ENCODE measurements around the gene MED16. TPM values are rescaled to one million over a fixed set of nuclear protein-coding genes. Genes with fewer than 3 reads are reported as not detected.

Gene MED16
- total and polyA plus RNA-seq, 2 of the 4 experiments (the other 2 are of a cell fraction): 8.1 to 40.2 TPM

GRCh38 chr19:927780-928401, 34.9 kb upstream of the MED16 start:
- Histone ChIP-seq H3K4ac (ENCODE audit: low read depth, low read length) (peak overlapping the region; percentile 84), H2AFZ (replicated peaks; ENCODE audit: low read length, poor library complexity) (no peak overlapping the region), H2AK9ac (replicated peaks; ENCODE audit: low read depth, low read length, poor library complexity) (peak overlapping the region; percentile 85), H3K4me2 (ENCODE audit: low read depth, low read length) (peak overlapping the region; percentile 56), H2BK5ac (ENCODE audit: low read depth, low read length, poor library complexity, severe bottlenecking) (peak overlapping the region; percentile 14), H4K8ac (ENCODE audit: low read depth in 2 of 2, low read length in 2 of 2) (peak overlapping the region; percentile 36 to 45; a peak in 3 of 4 replicates), H2BK120ac (ENCODE audit: low read depth, low read length) (peak overlapping the region; percentile 2), H3K36me3 (ENCODE audit: control insufficient read depth, insufficient read depth, low read length) (peaks cover 35% of the 10 kb centered on the region), H3K4me1 (ENCODE audit: control insufficient read depth, insufficient read depth, low read length) (peaks cover 16% of the 10 kb centered on the region), H3K18ac (ENCODE audit: low read depth, low read length) (no peak overlapping the region; the same call in 1 of the 2 replicates), H3K4me3 (ENCODE audit: insufficient read depth, low read depth, low read length) (peak overlapping the region; percentile 96), H3K27ac (ENCODE audit: insufficient read depth, low read length) (peak overlapping the region; percentile 97), H3K9me1 (ENCODE audit: insufficient read depth, low read length) (no peaks in the 10 kb centered on the region; the same call in 1 of the 2 replicates), H3K9me3 (ENCODE audit: control insufficient read depth, insufficient read depth, low read length) (no peaks in the 10 kb centered on the region), H3K23ac (ENCODE audit: low read depth, low read length) (peak overlapping the region; percentile 56; the same call in 1 of the 2 replicates), H3K9ac (ENCODE audit: low read depth, low read length) (peak overlapping the region; percentile 98), H4K20me1 (ENCODE audit: insufficient read depth, low read length) (peaks cover 13% of the 10 kb centered on the region), H4K5ac (ENCODE audit: low read depth, low read length) (no peak overlapping the region; the same call in 1 of the 2 replicates), H2AK5ac (ENCODE audit: low read depth, low read length) (peak overlapping the region; percentile 92), H2BK15ac (ENCODE audit: low read depth, low read length) (no peak overlapping the region; the same call in 2 of the 3 replicates), H3K79me1 (ENCODE audit: low read depth in 1 of 2, low read length in 2 of 2) (peaks cover 7 to 49% of the 10 kb centered on the region in 2 experiments), H4K91ac (ENCODE audit: insufficient read depth, low read depth, low read length) (peak overlapping the region; percentile 74), H3K14ac (replicated peaks; ENCODE audit: low read depth, low read length) (peak overlapping the region; percentile 92), H2BK20ac (ENCODE audit: low read depth, low read length) (no peak overlapping the region), H3K56ac (ENCODE audit: extremely low read depth, insufficient read depth, low read length) (no peak overlapping the region), H3K27me3 (ENCODE audit: control insufficient read depth, insufficient read depth, low read length) (no peaks in the 10 kb centered on the region)
- BruUV-seq (replicated peaks): no TSS peak
- DNase-seq (no peak), ATAC-seq (ENCODE audit: low read depth) (no peak)
- in situ Hi-C loops (cut with MboI; ENCODE audit: low sequenced_read_pairs): no loop called here
- dilution Hi-C loops (cut with HindIII; ENCODE audit: low sequenced_read_pairs, unreplicated experiment): no loop called here
- POLR2A ChIA-PET (ENCODE audit: unreplicated experiment): no interaction called here
- CTCF ChIA-PET: interaction anchor here (1.2 kb wide), 1 partner anchor 56 kb away, joined by 3 read pairs; no protein-coding TSS in a partner anchor
- WGBS, 2 experiments (ENCODE audit: extremely low coverage in 2 of 2, insufficient read length in 1 of 2): no CpG with 5 or more reads among the region's 12 CpGs
- intact Hi-C loops (cut with micrococcal nuclease): loop anchor here (2.0 kb wide), 1 partner anchor 313 kb away; the partner anchor contains the start of gene ATP5F1D
- TF ChIP-seq RFX5 (IDR thresholded peaks at IDR 0.05; ENCODE audit: low read depth, low read length) (no peak), NFE2L2 (IDR thresholded peaks at IDR 0.05; ENCODE audit: low read depth, low read length) (no peak), USF2 (IDR thresholded peaks at IDR 0.05; ENCODE audit: low read depth, low read length) (no peak), CHD1 (IDR thresholded peaks at IDR 0.05; ENCODE audit: low read depth, low read length) (no peak), FOS (IDR thresholded peaks at IDR 0.05; ENCODE audit: low read depth, low read length) (no peak), MXI1 (IDR thresholded peaks at IDR 0.05; ENCODE audit: borderline replicate concordance, low read depth, low read length) (no peak), CTCF (conservative IDR thresholded peaks at IDR 0.05; ENCODE audit: low read depth, low read length) (no peak), POLR2A (IDR thresholded peaks at IDR 0.05; ENCODE audit: low read depth, low read length) (no peak), RAD21 (IDR thresholded peaks at IDR 0.05; ENCODE audit: low read length) (no peak), CEBPB (IDR thresholded peaks at IDR 0.05; ENCODE audit: low read depth, low read length) (no peak), MAZ (IDR thresholded peaks at IDR 0.05; ENCODE audit: borderline replicate concordance, low read depth, low read length) (no peak), RCOR1 (IDR thresholded peaks at IDR 0.05; ENCODE audit: insufficient replicate concordance, low read length) (no peak), SMC3 (IDR thresholded peaks at IDR 0.05; ENCODE audit: low read depth, low read length) (no peak), BHLHE40 (IDR thresholded peaks at IDR 0.05; ENCODE audit: low read depth, low read length) (no peak)

Data from IMR-90 (cell line).